Spleen (tissue), 11 donors: ENCODE data around the gene AK1. TPM values are rescaled to one million over a fixed set of nuclear protein-coding genes. Genes with fewer than 3 reads are reported as not detected.

Source experiments
- DNase-seq: peaks from one replicate; pipeline ENCODE4 v3.0.0-alpha.2; 2020
- H3K27ac ChIP-seq, 8 donors: fragments of 200-600 bp; sonication (generic) in 7 of 8; 1 replicate in 4 of 8; 2 replicates in 4 of 8; pipeline versions ENCODE4 v1.5.0 to v1.8.0; 2016 to 2021; ENCODE audit warnings: inconsistent platforms in 4 of 8, mild to moderate bottlenecking in 4 of 8, moderate library complexity in 1 of 8
- H3K27me3 ChIP-seq, 7 donors: fragments of 200-600 bp; sonication (generic) in 6 of 7; replicated peaks in 1 of 7; 1 replicate in 4 of 7; 2 replicates in 3 of 7; pipeline versions ENCODE4 v1.5.0 to v1.8.0; 2016 to 2021; ENCODE audit warnings: inconsistent platforms in 3 of 7, mild to moderate bottlenecking in 1 of 7
- H3K36me3 ChIP-seq, 6 donors: fragments of 200-600 bp; sonication (generic) in 5 of 6; 1 replicate in 4 of 6; 2 replicates in 2 of 6; pipeline versions ENCODE4 v1.5.0 to v1.8.0; 2016 to 2021; ENCODE audit warnings: inconsistent platforms in 2 of 6
- H3K4me1 ChIP-seq, 6 donors: fragments of 200-600 bp; sonication (generic) in 5 of 6; 1 replicate in 3 of 6; 2 replicates in 3 of 6; pipeline versions ENCODE4 v1.5.0 to v1.8.0; 2016 to 2021; ENCODE audit warnings: inconsistent platforms in 3 of 6
- H3K4me3 ChIP-seq, 8 donors: fragments of 200-600 bp; sonication (generic) in 7 of 8; 1 replicate in 4 of 8; 2 replicates in 4 of 8; pipeline versions ENCODE4 v1.5.0 to v1.8.0; 2016 to 2021; ENCODE audit warnings: inconsistent platforms in 4 of 8, mild to moderate bottlenecking in 4 of 8, moderate library complexity in 2 of 8
- H3K9me3 ChIP-seq, 8 donors: fragments of 200-600 bp; sonication (generic) in 7 of 8; 1 replicate in 4 of 8; 2 replicates in 4 of 8; pipeline versions ENCODE4 v1.5.0 to v1.8.0; 2016 to 2021; ENCODE audit warnings: inconsistent platforms in 4 of 8
- CTCF ChIP-seq, 11 experiments: fragments of 200-600 bp in 7 of 11; fragments of 450-650 bp in 4 of 11; sonication (generic) in 4 of 11; IDR thresholded peaks in 8 of 11; conservative IDR thresholded peaks in 3 of 11; 1 replicate in 7 of 11; 2 replicates in 4 of 11; pipeline versions ENCODE4 v1.4.0 to v1.8.0; 2016 to 2021; ENCODE audit warnings: antibody characterized with exemption in 11 of 11, inconsistent platforms in 4 of 11, mild to moderate bottlenecking in 1 of 11
- POLR2A ChIP-seq, 3 donors: fragments of 450-650 bp; IDR thresholded peaks; one replicate each; pipeline ENCODE4 v1.5.1; 2017; ENCODE audit warnings: antibody characterized with exemption in 3 of 3, mild to moderate bottlenecking in 1 of 3
- POLR2AphosphoS5 ChIP-seq, 3 donors: sonication (generic); formaldehyde crosslinking; IDR thresholded peaks; one replicate each; pipeline ENCODE4 v1.5.1; 2017; ENCODE audit warnings: antibody characterized with exemption in 3 of 3
- WGBS, 5 donors: extraction: QIAGEN DNeasy Blood & Tissue Kit in 3 of 5; methylation state at CpG; one replicate each; pipeline versions ENCODE4 v1.1.5 to v1.1.7; 2013 to 2018; 5-methylcytosine and 5-hydroxymethylcytosine counted together
- intact Hi-C: fragments of 100-400 bp; cut with DNase I; formaldehyde crosslinking; loops from one replicate; pipeline ENCODE4 v1.15.0; 2023; ENCODE audit warnings: low total_unique reads
- polyA plus RNA-seq, 3 donors: library from polyadenylated mRNA; stranded (reverse); fragments of 200-250 nt; gene quantifications; one replicate each; pipeline ENCODE4 v1.2.1, GENCODE V29; 2013
- total RNA-seq, 7 donors: library from RNA; depleted of rRNA in 3 of 7; stranded (reverse); fragments of >200 nt in 3 of 7; fragmentation: NEBNext Ultra II Directional in 4 of 7; extraction: Animal tissue kit (Norgen Biotek cat#: 25700) in 4 of 7; gene quantifications; one replicate each; pipeline versions ENCODE4 v1.1.0 to v1.2.1, GENCODE V29; 2016 to 2021
- donor health status: healthy with polysubstance abuse.
- donor health status: DM: no; HTN: no; CAD: no; lungs with moderate emphysema.
- donor health status: DM: no; HTN: no; CAD: no.
- donor health status: Bipolar disorder and iron deficiency.
- donor health status: healthy.
- donor health status: DM: no; HTN: no; CAD: no.
- donor health status: DM: yes; HTN: yes; CAD: no.

AK1 gene
- total and polyA plus RNA-seq, 10 donors = 41.3 to 97.9 (median 62.3) TPM

GRCh38 chr9:127828262-127829031 is 49.0 kb downstream of the AK1 start:
- peak in 4 of 11 experiments; percentile 13 to 27 (median 22) for TF ChIP-seq CTCF (IDR thresholded peaks at IDR 0.05 in 8 of 11, conservative IDR thresholded peaks at IDR 0.05 in 3 of 11)
- peak in 1 of 3 donors; percentile 42 for TF ChIP-seq POLR2A (IDR thresholded peaks at IDR 0.05)
- peak; percentile 64 to 93 (median 93) for TF ChIP-seq POLR2AphosphoS5 (IDR thresholded peaks at IDR 0.05)
- 30 to 68% (median 49%) methylated on average over 25 to 34 of the region's 34 CpGs for WGBS, 5 donors
- H3K27ac ChIP-seq = peak overlapping the region; percentile 58 to 87 (median 70)
- intact Hi-C loops = no loop called here
- peak; percentile 89 for DNase-seq
- peaks cover 0 to 72% (median 26%) of the 10 kb centered on the region in 6 donors for H3K36me3 ChIP-seq
- no peaks in the 10 kb centered on the region for H3K27me3 ChIP-seq
- peak overlapping the region in 1 of 8 donors; percentile 34 for H3K4me3 ChIP-seq
- H3K9me3 ChIP-seq = no peaks in the 10 kb centered on the region
- H3K4me1 ChIP-seq = peaks cover 8 to 96% (median 70%) of the 10 kb centered on the region in 6 donors

GRCh38 chr9:127826253-127826913 is 51.1 kb downstream of the AK1 start:
- TF ChIP-seq POLR2A (IDR thresholded peaks at IDR 0.05) (no peak), CTCF (IDR thresholded peaks at IDR 0.05 in 8 of 11, conservative IDR thresholded peaks at IDR 0.05 in 3 of 11) (no peak)
- intact Hi-C loops = no loop called here
- Histone ChIP-seq H3K9me3 (no peaks in the 10 kb centered on the region), H3K36me3 (peaks cover 0 to 82% (median 35%) of the 10 kb centered on the region in 6 donors), H3K27ac (peak overlapping the region in 6 of 8 donors; percentile 15 to 87 (median 76)), H3K4me3 (no peak overlapping the region), H3K4me1 (peaks cover 8 to 86% (median 57%) of the 10 kb centered on the region in 6 donors), H3K27me3 (no peaks in the 10 kb centered on the region)
- DNase-seq = no peak
- WGBS, 5 donors = 50 to 76% (median 72%) methylated on average over 7 of the region's 7 CpGs

GRCh38 chr9:127825319-127826051 is 52.0 kb downstream of the AK1 start:
- WGBS, 5 donors = 70 to 80% (median 75%) methylated on average over 15 to 42 of the region's 42 CpGs
- intact Hi-C loops = no loop called here
- TF ChIP-seq CTCF (IDR thresholded peaks at IDR 0.05 in 8 of 11, conservative IDR thresholded peaks at IDR 0.05 in 3 of 11) = peak in 7 of 11 experiments; percentile 22 to 66 (median 53)
- no peak for TF ChIP-seq POLR2A (IDR thresholded peaks at IDR 0.05)
- peak; percentile 50 to 89 (median 78) for TF ChIP-seq POLR2AphosphoS5 (IDR thresholded peaks at IDR 0.05)
- peaks cover 8 to 77% (median 51%) of the 10 kb centered on the region in 6 donors for H3K4me1 ChIP-seq
- peak overlapping the region in 5 of 8 donors; percentile 57 to 87 (median 79) for H3K27ac ChIP-seq
- peaks cover 0 to 91% (median 44%) of the 10 kb centered on the region in 6 donors for H3K36me3 ChIP-seq
- DNase-seq = peak; percentile 85
- no peaks in the 10 kb centered on the region for H3K9me3 ChIP-seq
- no peak overlapping the region for H3K4me3 ChIP-seq
- no peaks in the 10 kb centered on the region for H3K27me3 ChIP-seq
